Keratinocyte (primary cell): Measurements from ENCODE around the gene PRKCA.

ENCODE experiments used
- EZH2 ChIP-seq: IDR thresholded peaks from one replicate; pipeline ENCODE4 v1.6.1; 2012; ENCODE audit warnings: inconsistent platforms, mild to moderate bottlenecking, low read length, moderate library complexity
- TF ChIP-seq, protein P1 (sequence below), 3 experiments: IDR thresholded peaks in 1 of 3; conservative IDR thresholded peaks in 1 of 3; optimal IDR thresholded peaks in 1 of 3; 2 replicates in 2 of 3; 3 replicates in 1 of 3; pipeline versions ENCODE3 to v1.5.1; 2011; ENCODE audit warnings: low read length in 3 of 3, mild to moderate bottlenecking in 3 of 3, moderate library complexity in 2 of 3, control low read depth in 1 of 3, inconsistent platforms in 1 of 3; ENCODE audit not compliant: insufficient read depth in 2 of 3; ENCODE audit errors: extremely low read depth in 1 of 3

GRCh38 chr17:66369830-66370229 is 67.4 kb downstream of the PRKCA start:
- TF ChIP-seq, protein P1, sequence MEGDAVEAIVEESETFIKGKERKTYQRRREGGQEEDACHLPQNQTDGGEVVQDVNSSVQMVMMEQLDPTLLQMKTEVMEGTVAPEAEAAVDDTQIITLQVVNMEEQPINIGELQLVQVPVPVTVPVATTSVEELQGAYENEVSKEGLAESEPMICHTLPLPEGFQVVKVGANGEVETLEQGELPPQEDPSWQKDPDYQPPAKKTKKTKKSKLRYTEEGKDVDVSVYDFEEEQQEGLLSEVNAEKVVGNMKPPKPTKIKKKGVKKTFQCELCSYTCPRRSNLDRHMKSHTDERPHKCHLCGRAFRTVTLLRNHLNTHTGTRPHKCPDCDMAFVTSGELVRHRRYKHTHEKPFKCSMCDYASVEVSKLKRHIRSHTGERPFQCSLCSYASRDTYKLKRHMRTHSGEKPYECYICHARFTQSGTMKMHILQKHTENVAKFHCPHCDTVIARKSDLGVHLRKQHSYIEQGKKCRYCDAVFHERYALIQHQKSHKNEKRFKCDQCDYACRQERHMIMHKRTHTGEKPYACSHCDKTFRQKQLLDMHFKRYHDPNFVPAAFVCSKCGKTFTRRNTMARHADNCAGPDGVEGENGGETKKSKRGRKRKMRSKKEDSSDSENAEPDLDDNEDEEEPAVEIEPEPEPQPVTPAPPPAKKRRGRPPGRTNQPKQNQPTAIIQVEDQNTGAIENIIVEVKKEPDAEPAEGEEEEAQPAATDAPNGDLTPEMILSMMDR (optimal IDR thresholded peaks at IDR 0.05 in 1 of 3, IDR thresholded peaks at IDR 0.05 in 1 of 3, conservative IDR thresholded peaks at IDR 0.05 in 1 of 3; ENCODE audit: extremely low read depth in 1 of 3, insufficient read depth in 2 of 3, low read length in 3 of 3), result no peak
- TF ChIP-seq EZH2, result no peak
